Colonic mucosa (tissue), 4 donors: ENCODE data around the gene MGMT. TPM values are rescaled to one million over a fixed set of nuclear protein-coding genes. Genes with fewer than 3 reads are reported as not detected.

Source experiments
- DNase-seq: peaks from one replicate; pipeline ENCODE4 v3.0.0-alpha.2; 2020
- H3K27ac ChIP-seq: fragments of 200-600 bp; one replicate; pipeline ENCODE4 v1.8.0; 2021
- H3K27me3 ChIP-seq: fragments of 200-600 bp; one replicate; pipeline ENCODE4 v1.8.0; 2021
- H3K36me3 ChIP-seq: fragments of 200-600 bp; one replicate; pipeline ENCODE4 v1.8.0; 2021
- H3K4me1 ChIP-seq: fragments of 200-600 bp; one replicate; pipeline ENCODE4 v1.8.0; 2021; ENCODE audit warnings: mild to moderate bottlenecking
- H3K4me3 ChIP-seq: fragments of 200-600 bp; one replicate; pipeline ENCODE4 v1.8.0; 2021
- H3K9ac ChIP-seq, 2 donors: one replicate each; pipeline ENCODE4 v1.7.0; 2013; ENCODE audit warnings: control low read depth in 2 of 2, low read depth in 2 of 2, low read length in 2 of 2
- H3K9me3 ChIP-seq: fragments of 200-600 bp; one replicate; pipeline ENCODE4 v1.8.0; 2021
- CTCF ChIP-seq: fragments of 200-600 bp; IDR thresholded peaks from one replicate; pipeline ENCODE4 v1.8.0; 2022; ENCODE audit warnings: antibody characterized with exemption, mild to moderate bottlenecking
- intact Hi-C: fragments of 100-400 bp; cut with DNase I; formaldehyde crosslinking; loops from one replicate; pipeline ENCODE4 v1.14.1; 2022
- total RNA-seq, 2 donors: library from RNA; stranded (reverse); fragmentation: NEBNext Ultra II Directional in 1 of 2; extraction: Animal tissue kit (Norgen Biotek cat#: 25700) in 1 of 2; gene quantifications; one replicate each; pipeline ENCODE4 v1.2.1, GENCODE V29; 2021
- donor health status: healthy.
- donor health status: DM: no; HTN: no; CAD: no.
- donor health status: DM: no; HTN: no; CAD: no.

Gene MGMT
- total RNA-seq, 2 donors from 2014 or later, result 17.5 to 18.2 TPM

- H3K9ac ChIP-seq, result no peak overlapping the region
- H3K36me3 ChIP-seq, result no peaks in the 10 kb centered on the region
- no peak for TF ChIP-seq CTCF
- no peaks in the 10 kb centered on the region for H3K27me3 ChIP-seq
- H3K4me1 ChIP-seq, result no peaks in the 10 kb centered on the region
- H3K4me3 ChIP-seq, result no peak overlapping the region
- DNase-seq, result no peak
- no peaks in the 10 kb centered on the region for H3K9me3 ChIP-seq
- intact Hi-C loops, result no loop called here
- H3K27ac ChIP-seq, result no peak overlapping the region
These were observed 292.4 kb downstream of the MGMT start for GRCh38 chr10:129759214-129760002.

GRCh38 chr10:129760003-129760315, 292.9 kb downstream of the MGMT start:
- no peaks in the 10 kb centered on the region for H3K4me1 ChIP-seq
- H3K9me3 ChIP-seq, result no peaks in the 10 kb centered on the region
- no peak for TF ChIP-seq CTCF
- no peak overlapping the region for H3K4me3 ChIP-seq
- DNase-seq, result peak; percentile 11
- intact Hi-C loops, result no loop called here
- H3K9ac ChIP-seq, result no peak overlapping the region
- no peaks in the 10 kb centered on the region for H3K36me3 ChIP-seq
- H3K27ac ChIP-seq, result no peak overlapping the region
- H3K27me3 ChIP-seq, result no peaks in the 10 kb centered on the region

- Histone ChIP-seq H3K27ac (no peak overlapping the region), H3K27me3 (no peaks in the 10 kb centered on the region), H3K9ac (no peak overlapping the region)
These were observed 293.4 kb downstream of the MGMT start for GRCh38 chr10:129760416-129760815.

GRCh38 chr10:129761197-129761972, 294.3 kb downstream of the MGMT start:
- H3K9ac ChIP-seq, result no peak overlapping the region
- no peak overlapping the region for H3K4me3 ChIP-seq
- H3K36me3 ChIP-seq, result no peaks in the 10 kb centered on the region
- TF ChIP-seq CTCF, result no peak
- H3K27me3 ChIP-seq, result no peaks in the 10 kb centered on the region
- H3K9me3 ChIP-seq, result no peaks in the 10 kb centered on the region
- no peak overlapping the region for H3K27ac ChIP-seq
- peak; percentile 11 for DNase-seq
- intact Hi-C loops, result no loop called here
- H3K4me1 ChIP-seq, result no peaks in the 10 kb centered on the region

More at GRCh38 chr10:129760416-129760815, 293.4 kb downstream of the MGMT start:
- intact Hi-C loops, result no loop called here
- H3K4me3 ChIP-seq, result no peak overlapping the region
- H3K9me3 ChIP-seq, result no peaks in the 10 kb centered on the region
- H3K4me1 ChIP-seq, result no peaks in the 10 kb centered on the region
- no peak for TF ChIP-seq CTCF
- no peaks in the 10 kb centered on the region for H3K36me3 ChIP-seq
- DNase-seq, result no peak

GRCh38 chr10:129761981-129762956, 295.2 kb downstream of the MGMT start:
- no peak overlapping the region for H3K4me3 ChIP-seq
- peak; percentile 6 for DNase-seq
- no peaks in the 10 kb centered on the region for H3K4me1 ChIP-seq
- no peak overlapping the region for H3K27ac ChIP-seq
- no peak for TF ChIP-seq CTCF
- no peak overlapping the region for H3K9ac ChIP-seq
- intact Hi-C loops, result no loop called here
- H3K27me3 ChIP-seq, result no peaks in the 10 kb centered on the region
- no peaks in the 10 kb centered on the region for H3K9me3 ChIP-seq
- no peaks in the 10 kb centered on the region for H3K36me3 ChIP-seq
